Natural killer cell (primary cell): ENCODE data around the gene ISL2. TPM values are rescaled to one million over a fixed set of nuclear protein-coding genes. Genes with fewer than 3 reads are reported as not detected.

Experiments
- ATAC-seq, 3 donors: fragments of 150-1000 bp in 2 of 3; fragments of 200-7000 bp in 1 of 3; cut with Tn5 transposase; 1 replicate in 1 of 3; 2 replicates in 2 of 3; pipeline ENCODE4 v1.10.0; 2021; ENCODE audit warnings: mild to moderate bottlenecking in 2 of 3, moderate library complexity in 2 of 3
- DNase-seq, 2 donors: peaks; one replicate each; pipeline versions ENCODE4 v3.0.0 to v3.0.0-alpha.2; 2013 to 2021; ENCODE audit warnings: mixed read lengths in 1 of 2
- H3K27ac ChIP-seq: one replicate; pipeline ENCODE4 v1.5.1; 2013; ENCODE audit warnings: mild to moderate bottlenecking, low read length
- H3K27me3 ChIP-seq: one replicate; pipeline ENCODE4 v1.6.1; 2013; ENCODE audit warnings: low read length; ENCODE audit not compliant: control insufficient read depth, insufficient read depth
- H3K36me3 ChIP-seq: one replicate; pipeline ENCODE4 v1.6.1; 2013; ENCODE audit warnings: low read length; ENCODE audit not compliant: control insufficient read depth, insufficient read depth
- H3K4me1 ChIP-seq: one replicate; pipeline ENCODE4 v1.6.1; 2013; ENCODE audit warnings: low read length; ENCODE audit not compliant: control insufficient read depth, insufficient read depth
- H3K4me3 ChIP-seq: one replicate; pipeline ENCODE4 v1.5.1; 2013; ENCODE audit warnings: low read length
- H3K9me3 ChIP-seq: one replicate; pipeline ENCODE4 v1.6.1; 2013; ENCODE audit warnings: low read length; ENCODE audit not compliant: control insufficient read depth, insufficient read depth
- H3K27ac Mint-ChIP-seq, 2 donors: one replicate each; pipeline ENCODE4 v1.8.0; 2022; ENCODE audit warnings: mild to moderate bottlenecking in 2 of 2, mixed read lengths in 2 of 2, moderate library complexity in 1 of 2
- H3K27me3 Mint-ChIP-seq, 2 donors: one replicate each; pipeline ENCODE4 v1.8.0; 2022; ENCODE audit warnings: low read depth in 2 of 2, mixed read lengths in 2 of 2
- H3K36me3 Mint-ChIP-seq: one replicate; pipeline ENCODE4 v1.8.0; 2022; ENCODE audit warnings: mixed read lengths
- H3K4me1 Mint-ChIP-seq, 2 donors: one replicate each; pipeline ENCODE4 v1.8.0; 2022; ENCODE audit warnings: mixed read lengths in 2 of 2
- H3K4me3 Mint-ChIP-seq: one replicate; pipeline ENCODE4 v1.8.0; 2022; ENCODE audit warnings: mild to moderate bottlenecking, moderate library complexity, mixed read lengths
- H3K9me3 Mint-ChIP-seq, 2 donors: one replicate each; pipeline ENCODE4 v1.8.0; 2022; ENCODE audit warnings: mixed read lengths in 2 of 2
- CTCF ChIP-seq: fragments of 200-600 bp; IDR thresholded peaks from one replicate; pipeline ENCODE4 v1.8.0; 2022; ENCODE audit warnings: antibody characterized with exemption
- WGBS: methylation state at CpG from one replicate; pipeline ENCODE4 v1.1.7; 2013; ENCODE audit warnings: missing lambda C conversion rate; ENCODE audit not compliant: insufficient coverage; 5-methylcytosine and 5-hydroxymethylcytosine counted together
- intact Hi-C: fragments of 100-400 bp; cut with micrococcal nuclease; formaldehyde crosslinking; loops from one replicate; pipeline ENCODE4 v1.14.2; 2022
- total RNA-seq, 4 donors: library from RNA; stranded (reverse); fragments of 120-200 nt in 1 of 4; gene quantifications; one replicate each; pipeline versions ENCODE4 v1.2.3 to v1.2.4, GENCODE V29; 2013 to 2022

ISL2 gene
- total RNA-seq, 3 donors from 2014 or later (not counting 1 experiment from before 2014, with no cell fraction given), result not detected

GRCh38 chr15:76354823-76355440 lies 18.4 kb downstream of the ISL2 start:
- ATAC-seq (no peak), DNase-seq (no peak)
- H3K9me3 Mint-ChIP-seq, result no peaks in the 10 kb centered on the region
- no peaks in the 10 kb centered on the region for H3K27me3 ChIP-seq
- WGBS, result 95% methylated on average over 3 of the region's 3 CpGs
- no peaks in the 10 kb centered on the region for H3K4me1 Mint-ChIP-seq
- H3K27ac ChIP-seq, result no peak overlapping the region
- no peak overlapping the region for H3K4me3 ChIP-seq
- no peaks in the 10 kb centered on the region for H3K9me3 ChIP-seq
- no peak for TF ChIP-seq CTCF
- intact Hi-C loops, result no loop called here
- no peaks in the 10 kb centered on the region for H3K4me1 ChIP-seq
- H3K4me3 Mint-ChIP-seq, result no peak overlapping the region
- no peaks in the 10 kb centered on the region for H3K36me3 Mint-ChIP-seq
- H3K27me3 Mint-ChIP-seq, result no peaks in the 10 kb centered on the region
- peaks cover 2% of the 10 kb centered on the region for H3K36me3 ChIP-seq
- no peak overlapping the region for H3K27ac Mint-ChIP-seq

GRCh38 chr15:76358453-76358852 lies 21.9 kb downstream of the ISL2 start:
- no peak overlapping the region for H3K27ac Mint-ChIP-seq
- Histone ChIP-seq H3K27ac (no peak overlapping the region), H3K27me3 (no peaks in the 10 kb centered on the region), H3K9me3 (no peaks in the 10 kb centered on the region), H3K4me3 (no peak overlapping the region), H3K36me3 (no peaks in the 10 kb centered on the region), H3K4me1 (no peaks in the 10 kb centered on the region)
- no peaks in the 10 kb centered on the region for H3K36me3 Mint-ChIP-seq
- no peak for TF ChIP-seq CTCF
- ATAC-seq (no peak), DNase-seq (no peak)
- no peaks in the 10 kb centered on the region for H3K27me3 Mint-ChIP-seq
- intact Hi-C loops, result no loop called here
- WGBS, result 95% methylated on average over 3 of the region's 3 CpGs
- H3K4me1 Mint-ChIP-seq, result no peaks in the 10 kb centered on the region
- H3K9me3 Mint-ChIP-seq, result no peaks in the 10 kb centered on the region
- H3K4me3 Mint-ChIP-seq, result no peak overlapping the region

GRCh38 chr15:76359152-76359551 lies 22.6 kb downstream of the ISL2 start:
- Mint-ChIP-seq H3K4me3 (no peak overlapping the region), H3K27ac (no peak overlapping the region), H3K27me3 (no peaks in the 10 kb centered on the region), H3K36me3 (no peaks in the 10 kb centered on the region), H3K9me3 (no peaks in the 10 kb centered on the region), H3K4me1 (no peaks in the 10 kb centered on the region)
- no peak for DNase-seq
- WGBS, result 95% methylated on average over 3 of the region's 3 CpGs
- intact Hi-C loops, result no loop called here
- Histone ChIP-seq H3K4me1 (no peaks in the 10 kb centered on the region), H3K27me3 (no peaks in the 10 kb centered on the region), H3K36me3 (no peaks in the 10 kb centered on the region), H3K27ac (no peak overlapping the region), H3K9me3 (no peaks in the 10 kb centered on the region), H3K4me3 (no peak overlapping the region)
- TF ChIP-seq CTCF, result no peak
- no peak for ATAC-seq

- H3K4me1 ChIP-seq, result no peaks in the 10 kb centered on the region
- WGBS, result 95% methylated on average over 3 of the region's 3 CpGs
- Mint-ChIP-seq H3K27me3 (no peaks in the 10 kb centered on the region), H3K27ac (no peak overlapping the region), H3K4me3 (no peak overlapping the region), H3K4me1 (no peaks in the 10 kb centered on the region), H3K36me3 (no peaks in the 10 kb centered on the region), H3K9me3 (no peaks in the 10 kb centered on the region)
- H3K27ac ChIP-seq, result no peak overlapping the region
- H3K4me3 ChIP-seq, result no peak overlapping the region
- intact Hi-C loops, result no loop called here
- DNase-seq, result no peak
- ATAC-seq, result no peak
- H3K27me3 ChIP-seq, result no peaks in the 10 kb centered on the region
- no peaks in the 10 kb centered on the region for H3K36me3 ChIP-seq
- no peak for TF ChIP-seq CTCF
- no peaks in the 10 kb centered on the region for H3K9me3 ChIP-seq
Observed at GRCh38 chr15:76360416-76360815, 23.8 kb downstream of the ISL2 start.
